ENCODE data around the gene HDAC4. TPM values are rescaled to one million over a fixed set of nuclear protein-coding genes. Genes with fewer than 3 reads are reported as not detected.

The HDAC4 gene
- 10 to 100 TPM; 34.8 to 41.6 TPM for total RNA-seq

GRCh38 chr2:239400596-239401066 is at the start of gene HDAC4:
TSS of gene HDAC4 (minus strand) at chr2:239401020. CDS start at chr2:239352699, 48,321 bp downstream.

Small RNA genes within 50 kb of the gene (small RNA-seq; reads per million reads assigned to genes)
- gene MIR2467 (1.3 to 1.6 reads per million in 2 donors), gene MIR4269 (0 reads per million in 2 donors), gene MIR4440 (0 reads per million in 2 donors), gene MIR4441 (0 reads per million in 2 donors)

Measured in melanocyte of skin (primary cell).